GM18907 (cell line): ENCODE data around the gene PDE4B.

ENCODE experiments used
- ATAC-seq: cut with Tn5 transposase; IDR thresholded peaks from one replicate; pipeline ENCODE4 v1.9.1; 2021; ENCODE audit warnings: mild to moderate bottlenecking, moderate library complexity; ENCODE audit not compliant: unreplicated experiment

Gene PDE4B

DNA sequence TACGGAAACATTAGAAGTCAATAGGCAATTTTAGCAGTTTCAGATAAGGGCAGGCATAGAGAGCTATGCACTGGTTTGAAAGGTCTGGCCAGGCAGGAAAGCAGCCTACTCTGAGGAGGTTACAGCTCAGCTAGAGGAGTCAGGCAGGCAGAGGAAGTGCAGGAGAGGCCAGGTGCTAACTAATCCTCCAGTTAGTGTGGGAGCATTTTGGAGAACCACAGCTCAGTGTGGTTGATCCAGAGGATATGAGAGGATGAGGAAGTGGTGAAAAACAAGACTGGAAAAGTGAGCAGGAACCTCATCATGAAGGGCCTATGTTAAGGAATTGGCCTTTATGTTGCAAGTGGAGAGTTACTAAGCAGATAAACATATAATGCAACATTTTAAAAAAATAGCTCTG, 458.9 kb downstream of the PDE4B start:
- peak; percentile 50 for ATAC-seq

- peak; percentile 83 for ATAC-seq
These were observed 460.7 kb downstream of the PDE4B start for GRCh38 chr1:66253330-66253921.

DNA sequence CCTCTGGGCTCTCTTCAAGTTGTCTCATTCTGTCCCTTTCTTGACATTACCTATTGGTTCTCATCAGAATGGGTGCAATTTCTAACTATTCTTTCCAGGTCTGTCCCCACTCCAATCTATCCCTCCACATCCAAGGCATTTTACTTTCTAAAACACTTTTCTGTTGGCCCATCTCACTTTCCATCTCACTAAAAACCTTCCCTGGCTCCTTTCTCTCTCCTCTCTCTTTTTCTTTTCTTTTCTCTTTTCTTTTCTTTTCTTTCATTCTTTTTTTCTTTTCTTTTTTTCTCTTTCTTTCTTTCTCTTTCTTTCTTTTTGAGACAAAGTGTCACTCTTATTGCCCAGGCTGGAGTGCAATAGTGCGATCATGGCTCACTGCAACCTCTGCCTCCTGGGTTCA, 462.1 kb downstream of the PDE4B start:
- ATAC-seq, result no peak

DNA sequence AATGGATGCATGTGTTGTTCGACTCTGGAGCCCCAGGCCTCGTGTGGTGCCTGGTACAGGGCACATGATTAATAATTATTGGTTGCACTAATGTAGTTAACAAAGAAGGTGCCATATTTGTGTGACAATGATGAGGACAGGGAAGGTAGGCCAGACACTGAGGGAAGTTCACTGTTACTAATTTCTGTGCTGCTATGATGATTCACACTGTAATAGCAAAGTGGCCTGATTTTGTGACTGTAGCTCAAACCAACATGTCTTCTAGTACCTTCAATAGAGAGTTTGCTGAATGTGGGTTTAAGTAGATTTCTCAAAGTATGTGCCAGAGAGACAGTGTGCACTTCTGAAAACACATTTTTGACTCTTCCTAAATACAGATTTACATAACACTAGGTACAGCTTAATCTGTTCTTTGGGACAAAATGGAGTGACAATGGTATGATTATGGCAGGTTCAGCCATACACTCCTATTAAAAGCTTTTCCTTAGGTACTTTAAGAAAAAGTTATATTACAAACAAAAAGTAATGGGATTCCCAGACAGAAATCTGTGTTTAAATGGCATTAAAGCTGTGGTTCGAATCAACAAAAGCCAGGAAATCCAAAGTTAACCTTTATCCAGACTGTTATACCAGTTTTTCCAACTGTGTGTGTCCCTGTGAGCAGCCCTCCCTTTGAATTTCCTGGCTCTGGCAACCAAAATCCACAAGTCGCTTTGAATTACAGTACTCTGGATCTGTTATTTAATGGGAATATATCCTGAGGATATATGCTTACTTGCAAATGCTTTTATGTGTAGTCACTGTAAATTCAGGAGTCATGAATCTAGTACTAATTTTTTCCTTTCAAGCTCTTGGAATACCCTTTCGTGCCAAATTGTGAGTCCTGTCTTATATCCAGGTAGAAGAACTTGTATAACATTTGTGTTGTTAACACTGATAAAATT, 464.2 kb downstream of the PDE4B start:
- ATAC-seq, result no peak

GRCh38 chr1:66258404-66259105, 465.9 kb downstream of the PDE4B start:
- peak; percentile 66 for ATAC-seq

DNA sequence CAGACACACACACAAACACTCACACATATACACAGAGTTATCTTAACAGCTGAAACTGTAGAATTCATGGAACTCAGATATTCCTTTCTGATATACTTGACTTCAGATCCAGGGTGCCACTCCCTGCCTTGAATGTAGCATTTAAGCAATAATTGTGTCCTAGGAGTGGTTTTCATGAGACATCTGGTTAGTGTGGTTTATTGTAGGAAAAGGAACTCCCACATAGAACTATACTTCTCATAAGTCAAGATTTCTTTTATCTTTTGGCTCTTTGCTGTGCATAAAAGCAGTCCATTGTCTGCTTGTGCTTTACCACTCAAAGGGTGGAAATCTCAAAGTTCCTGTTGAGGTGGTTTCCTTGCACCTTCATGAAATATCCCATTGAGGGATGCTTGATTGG, 468.7 kb downstream of the PDE4B start:
- no peak for ATAC-seq

GRCh38 chr1:66262208-66262963, 469.7 kb downstream of the PDE4B start:
- no peak for ATAC-seq

- ATAC-seq, result no peak
These were observed 472.6 kb downstream of the PDE4B start for GRCh38 chr1:66265268-66265667.

GRCh38 chr1:66265796-66266195, 473.1 kb downstream of the PDE4B start:
- ATAC-seq, result no peak

- no peak for ATAC-seq
These were observed 473.7 kb downstream of the PDE4B start for GRCh38 chr1:66266350-66266749.

DNA sequence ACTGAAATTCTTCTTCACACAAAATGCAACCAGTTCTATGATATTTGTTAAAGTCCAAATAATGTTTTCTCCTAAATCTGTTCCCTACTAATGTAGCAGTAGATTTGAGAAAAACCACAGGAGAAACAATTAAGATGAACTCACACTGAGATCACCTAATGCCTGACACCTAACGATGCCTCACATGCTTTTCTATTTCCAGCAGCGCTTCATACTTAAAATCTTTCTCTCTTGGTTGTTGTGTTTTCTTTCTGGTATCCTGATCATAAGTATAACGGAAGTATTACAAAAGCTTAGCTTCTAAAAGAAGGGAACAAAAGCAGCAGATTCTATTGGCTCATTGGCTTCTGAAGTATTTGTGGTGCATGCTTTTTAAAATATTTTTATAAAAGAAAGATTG, 474.1 kb downstream of the PDE4B start:
- no peak for ATAC-seq

GRCh38 chr1:66267201-66267940, 474.7 kb downstream of the PDE4B start:
- ATAC-seq, result no peak

DNA sequence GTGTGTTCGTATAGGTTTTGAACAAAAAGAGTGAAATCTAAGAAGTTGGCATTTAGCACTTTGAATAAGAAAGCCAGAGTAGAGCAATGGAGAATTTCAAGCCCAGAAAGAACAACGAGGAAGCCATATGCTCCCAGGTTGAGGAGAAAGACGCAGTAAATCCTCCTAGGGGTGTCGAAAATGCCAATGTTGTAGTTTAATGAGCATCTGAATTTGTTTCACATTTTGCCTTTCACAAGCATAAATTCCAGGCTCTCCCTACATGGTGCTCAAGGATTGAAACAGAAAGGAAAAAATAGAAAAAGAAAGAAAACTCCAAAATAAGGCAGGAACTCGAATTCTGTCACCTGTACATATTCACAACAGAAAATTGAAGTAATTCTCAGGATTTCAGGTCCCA, 476.5 kb downstream of the PDE4B start:
- no peak for ATAC-seq

DNA sequence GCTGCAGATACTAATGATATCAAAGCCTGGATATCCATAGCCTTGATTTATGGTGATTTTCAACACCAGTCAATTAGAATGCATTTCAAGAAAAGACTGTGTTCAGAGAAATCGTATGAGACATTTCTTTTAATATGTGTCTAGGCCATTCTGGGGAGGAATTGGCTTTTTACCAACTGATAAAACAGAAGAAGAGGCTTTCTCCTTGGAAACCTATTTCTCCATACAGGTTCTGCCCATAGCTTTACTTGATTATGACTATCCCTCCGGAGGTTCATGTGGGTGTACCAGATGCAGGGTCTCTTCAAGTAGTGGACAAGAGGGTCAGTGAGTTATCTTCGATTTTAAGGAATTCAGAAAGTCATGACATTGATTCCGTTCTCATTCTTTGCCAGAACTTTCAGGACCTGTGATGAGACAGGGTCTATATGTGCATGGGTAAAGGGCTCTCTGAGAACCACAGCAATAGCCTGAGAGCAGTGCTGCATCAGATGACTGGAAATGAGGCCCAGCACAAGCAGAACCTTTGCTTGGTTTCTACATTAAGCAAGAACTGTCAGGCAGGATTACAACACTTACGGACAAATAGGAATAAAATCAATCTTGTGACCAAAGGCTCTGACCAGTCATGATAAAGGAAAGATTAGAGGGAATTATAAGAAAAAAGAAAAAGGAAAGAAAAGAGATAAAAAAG, 477.6 kb downstream of the PDE4B start:
- ATAC-seq, result no peak

DNA sequence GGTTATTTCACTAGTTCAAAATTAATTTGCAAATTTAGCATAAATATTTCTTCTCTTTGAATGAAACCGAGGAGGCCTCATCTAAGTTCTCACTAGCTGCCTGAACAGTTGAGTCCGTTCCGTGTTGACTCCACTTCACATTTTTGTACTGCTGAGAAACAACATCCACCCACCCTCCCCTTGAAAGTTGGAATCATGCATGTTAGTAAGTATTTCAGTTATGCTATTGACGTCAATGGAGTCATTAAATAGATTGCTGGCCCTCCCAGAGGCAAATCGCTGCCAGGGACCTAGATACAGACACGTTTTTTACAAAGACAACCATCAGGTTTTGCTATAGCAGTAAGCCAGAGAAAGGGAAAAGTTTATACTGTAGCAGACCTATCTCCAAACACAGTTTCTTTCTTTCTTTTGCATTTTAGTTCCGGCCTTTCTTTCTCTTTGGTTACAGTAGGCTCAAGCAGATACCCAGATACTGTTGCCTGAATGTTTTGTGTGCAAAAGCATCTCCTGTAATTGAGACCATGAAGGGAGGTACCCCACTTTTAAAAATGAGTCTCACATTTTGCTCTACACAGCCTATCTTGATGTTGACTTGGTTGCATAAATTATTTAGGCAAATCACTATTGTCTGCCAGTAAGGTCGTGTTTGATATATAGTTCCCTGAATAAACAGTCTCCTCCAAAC, 478.7 kb downstream of the PDE4B start:
- ATAC-seq, result no peak

GRCh38 chr1:66271904-66272254, 479.2 kb downstream of the PDE4B start:
- no peak for ATAC-seq

DNA sequence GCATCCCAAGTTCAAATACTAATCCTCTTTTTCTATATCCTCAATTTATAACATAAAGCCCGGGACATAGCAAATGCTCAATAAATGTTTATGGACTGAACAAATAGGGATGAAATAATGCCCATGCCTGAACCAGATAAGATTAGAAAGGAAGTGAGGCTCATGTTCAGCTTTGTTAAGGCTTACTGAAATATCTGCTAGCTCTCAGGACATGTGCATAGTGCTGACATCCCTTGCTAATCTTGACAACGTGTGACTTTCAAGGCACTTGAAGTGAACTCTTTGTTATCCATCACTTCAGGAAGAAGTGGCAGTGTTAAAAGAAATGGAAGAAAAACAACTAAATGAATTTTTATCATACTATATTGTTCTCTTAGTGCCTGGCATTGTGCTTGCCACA, 481.0 kb downstream of the PDE4B start:
- ATAC-seq, result no peak

- ATAC-seq, result peak; percentile 42
These were observed 481.9 kb downstream of the PDE4B start for GRCh38 chr1:66274634-66275033.

DNA sequence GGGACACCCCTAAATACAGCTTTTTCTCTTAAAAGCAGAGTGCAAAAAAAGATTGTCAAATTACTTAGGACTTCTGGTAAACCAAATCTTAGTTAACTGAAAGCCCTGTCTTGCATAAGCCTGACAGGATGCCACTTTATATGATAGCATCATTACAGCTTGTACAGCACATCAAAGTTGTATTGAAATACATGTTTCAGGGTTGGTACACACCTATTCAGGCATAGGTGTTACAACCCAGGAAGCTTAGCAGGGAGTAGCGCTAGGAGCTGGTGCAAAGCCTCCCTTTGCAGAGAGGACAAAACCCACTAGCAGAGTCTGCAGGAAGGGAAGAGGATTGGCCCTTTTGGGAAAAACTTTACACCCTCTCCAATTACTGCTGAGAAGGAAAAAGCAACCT, 482.4 kb downstream of the PDE4B start:
- ATAC-seq, result no peak
